GM21619 (cell line): ENCODE results near the gene MCM9.
"Not testable (repeated sequence)": the region's sequence is repeated elsewhere in the genome, so short reads cannot be mapped to it uniquely, and the experiment has no call there.

ENCODE experiments used
- ATAC-seq: cut with Tn5 transposase; IDR thresholded peaks from one replicate; pipeline ENCODE4 v1.9.1; 2021; ENCODE audit not compliant: unreplicated experiment

Gene MCM9

GRCh38 chr6:118868901-118869300 is 66.1 kb downstream of the MCM9 start:
- ATAC-seq: not testable (repeated sequence)

DNA sequence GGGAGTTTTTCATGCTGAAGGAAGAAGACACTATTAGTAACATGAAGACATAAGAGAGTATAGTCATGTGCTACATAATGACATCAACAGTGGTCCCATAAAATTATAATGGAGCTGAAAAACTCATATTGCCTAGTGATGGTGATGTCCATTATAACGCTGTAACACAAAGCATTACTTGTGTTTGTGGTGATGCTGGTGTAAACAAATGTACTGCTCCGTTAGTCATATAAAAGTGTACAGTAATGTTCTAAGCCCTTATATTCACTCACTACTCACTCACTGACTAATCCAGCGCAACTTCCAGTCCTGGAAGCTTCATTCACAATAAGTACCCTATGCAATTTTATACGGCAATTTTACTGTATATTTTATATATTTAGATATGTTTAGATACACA is 67.8 kb downstream of the MCM9 start:
- ATAC-seq: no peak

- no peak for ATAC-seq
Measured at GRCh38 chr6:118865100-118865391, 69.9 kb downstream of the MCM9 start.

GRCh38 chr6:118864341-118865099 is 70.4 kb downstream of the MCM9 start:
- ATAC-seq: no peak

DNA sequence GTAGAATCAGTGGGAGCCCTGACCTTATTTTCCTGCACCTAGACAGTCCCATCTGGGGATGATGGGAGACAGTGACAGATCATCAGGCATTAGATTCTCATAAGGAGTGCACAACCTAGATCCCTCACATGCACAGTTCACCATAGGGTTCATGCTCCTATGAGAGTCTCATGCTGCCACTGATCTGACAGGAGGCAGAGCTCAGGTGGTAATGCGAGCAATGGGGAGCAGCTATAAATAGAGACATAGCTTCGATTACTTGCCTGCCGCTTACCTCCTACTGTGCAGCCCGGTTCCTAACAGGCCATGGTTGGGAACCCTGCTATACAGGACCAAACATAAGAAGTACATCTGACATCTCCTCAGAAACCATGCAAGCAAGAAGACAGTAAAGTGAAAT is 72.5 kb downstream of the MCM9 start:
- no peak for ATAC-seq

GRCh38 chr6:118860880-118861279 is 74.1 kb downstream of the MCM9 start:
- ATAC-seq: no peak

GRCh38 chr6:118860363-118860762 is 74.6 kb downstream of the MCM9 start:
- ATAC-seq: no peak

GRCh38 chr6:118859517-118860064 is 75.4 kb downstream of the MCM9 start:
- ATAC-seq: peak; percentile 56

DNA sequence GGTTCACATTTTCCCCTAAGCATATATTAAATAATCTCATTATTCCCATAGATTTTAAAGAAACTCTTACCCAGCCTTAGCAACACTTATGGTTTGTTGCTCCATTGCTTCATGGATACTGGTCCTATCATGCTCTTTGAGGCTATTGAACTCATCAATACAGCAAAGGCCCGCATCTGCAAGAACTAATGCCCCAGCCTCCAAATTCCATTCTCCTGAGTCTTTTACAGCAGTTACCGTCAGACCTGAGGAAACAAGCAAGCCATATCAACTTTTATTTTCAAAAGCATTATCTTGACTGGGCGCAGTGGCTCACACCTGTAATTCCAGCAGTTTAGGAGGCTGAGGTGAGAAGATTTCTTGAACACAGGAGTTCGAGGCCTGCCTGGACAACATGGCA is 78.7 kb downstream of the MCM9 start:
- ATAC-seq: no peak

DNA sequence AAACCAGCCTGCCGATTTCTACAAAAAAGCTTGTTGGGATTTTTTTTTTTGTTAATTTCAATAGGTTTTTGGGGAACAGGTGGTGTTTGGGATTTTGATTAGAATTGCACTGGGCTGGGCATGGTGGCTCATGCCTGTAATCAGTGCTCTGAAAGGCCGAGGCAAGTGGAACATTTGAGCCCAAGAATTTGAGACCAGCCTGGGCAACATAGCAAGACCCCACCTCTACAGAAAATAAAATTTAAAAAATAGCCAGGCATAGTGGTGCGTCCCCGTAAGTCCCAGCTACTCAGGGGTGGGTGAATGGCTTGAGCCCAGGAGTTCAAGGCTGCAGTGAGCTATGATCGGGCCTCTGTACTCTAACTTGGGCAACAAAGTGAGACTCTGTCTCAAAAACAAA is 81.6 kb downstream of the MCM9 start:
- no peak for ATAC-seq

DNA sequence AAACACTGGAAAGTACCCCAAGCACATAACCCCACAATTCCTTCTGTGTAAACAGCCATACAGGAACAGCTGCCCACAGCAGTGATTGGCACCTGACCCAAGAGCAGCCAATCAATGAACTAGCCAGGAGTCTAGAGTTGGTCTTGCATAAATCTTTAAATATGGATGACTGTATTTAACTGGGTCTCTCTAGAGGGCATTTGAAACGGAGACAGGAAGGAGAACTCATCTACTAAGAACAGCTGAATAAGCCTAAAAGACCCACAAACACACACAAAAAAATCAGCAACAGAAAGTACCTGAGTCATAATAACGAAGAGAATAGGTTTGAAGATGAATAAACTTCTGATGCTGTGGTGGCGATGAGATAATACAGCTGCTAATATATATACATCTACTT is 90.0 kb downstream of the MCM9 start:
- ATAC-seq: peak; percentile 48

DNA sequence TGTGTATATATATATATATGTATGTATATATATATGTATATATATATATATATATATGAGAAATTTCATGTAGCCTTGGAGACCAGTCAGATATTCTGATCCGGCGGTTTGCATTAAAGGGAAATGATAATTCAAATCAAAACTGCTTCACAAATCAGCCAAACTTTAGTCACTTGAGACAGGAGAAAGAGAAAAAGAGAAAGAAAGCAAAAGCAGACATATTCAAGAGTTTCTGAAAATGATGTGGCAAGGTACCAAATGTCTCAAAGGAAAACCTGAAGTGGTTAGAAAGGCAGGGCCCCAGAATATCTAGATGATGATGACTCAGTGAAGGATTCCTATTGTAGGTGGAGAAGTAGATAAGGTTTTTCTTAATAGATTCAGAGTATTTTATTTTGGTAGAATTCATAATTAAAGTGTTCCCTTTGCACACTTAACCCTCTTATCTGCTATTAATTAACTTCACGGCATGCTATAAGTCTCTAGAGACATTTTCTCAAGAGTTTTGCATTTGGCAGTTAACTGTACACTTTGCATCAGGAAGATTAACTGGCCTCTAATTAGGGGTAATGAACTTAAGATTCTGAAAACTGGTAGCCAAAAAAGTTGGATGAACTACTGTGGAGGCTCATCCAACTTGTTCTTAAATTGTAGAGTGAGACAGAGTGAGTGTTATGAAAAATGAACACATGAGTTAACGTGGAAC is 91.1 kb downstream of the MCM9 start:
- ATAC-seq: peak; percentile 89

GRCh38 chr6:118830691-118831090 is 104.3 kb downstream of the MCM9 start:
- ATAC-seq: no peak

GRCh38 chr6:118829817-118830478 is 105.0 kb downstream of the MCM9 start:
- no peak for ATAC-seq

DNA sequence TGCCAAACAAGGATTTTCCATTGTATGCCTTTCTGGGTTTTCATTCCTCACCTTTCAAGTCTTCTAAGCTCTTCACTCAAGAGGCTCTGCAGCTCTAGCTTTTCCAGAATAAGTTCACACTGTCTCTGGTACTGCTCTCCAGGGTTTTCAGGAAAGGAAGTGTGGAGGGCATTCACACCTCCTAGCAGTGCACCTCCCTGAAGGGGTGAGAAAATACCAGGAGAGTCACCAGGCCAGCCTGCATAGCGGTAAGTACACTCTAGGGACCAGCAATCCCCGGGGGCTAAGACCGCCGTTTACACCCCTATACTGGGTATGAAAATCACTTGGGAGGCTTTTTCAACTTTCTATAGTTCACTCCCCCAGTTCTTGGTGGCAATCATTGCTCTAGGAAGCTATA is 108.9 kb downstream of the MCM9 start:
- ATAC-seq: no peak

GRCh38 chr6:118825661-118826060 is 109.3 kb downstream of the MCM9 start:
- no peak for ATAC-seq

GRCh38 chr6:118815495-118815894 is 119.5 kb downstream of the MCM9 start:
- ATAC-seq: no peak

DNA sequence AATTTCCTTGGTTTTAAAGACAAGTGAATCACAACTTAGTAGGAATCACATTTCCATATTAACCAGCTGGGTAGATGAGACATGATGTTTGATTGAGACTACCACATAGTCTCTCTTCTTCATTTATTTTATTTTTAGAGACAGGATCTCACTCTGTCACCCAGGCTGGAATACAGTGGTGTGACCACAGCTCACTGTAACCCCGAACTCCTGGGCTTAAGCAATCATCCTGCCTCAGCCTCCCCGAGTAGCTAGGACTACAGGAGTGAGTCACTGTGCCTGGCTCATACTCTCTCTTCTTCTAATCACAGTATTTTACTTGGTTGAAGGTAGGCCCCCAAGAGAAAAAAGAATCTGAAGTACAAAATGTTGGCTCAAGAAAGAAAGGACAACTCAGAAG is 121.2 kb downstream of the MCM9 start:
- no peak for ATAC-seq

DNA sequence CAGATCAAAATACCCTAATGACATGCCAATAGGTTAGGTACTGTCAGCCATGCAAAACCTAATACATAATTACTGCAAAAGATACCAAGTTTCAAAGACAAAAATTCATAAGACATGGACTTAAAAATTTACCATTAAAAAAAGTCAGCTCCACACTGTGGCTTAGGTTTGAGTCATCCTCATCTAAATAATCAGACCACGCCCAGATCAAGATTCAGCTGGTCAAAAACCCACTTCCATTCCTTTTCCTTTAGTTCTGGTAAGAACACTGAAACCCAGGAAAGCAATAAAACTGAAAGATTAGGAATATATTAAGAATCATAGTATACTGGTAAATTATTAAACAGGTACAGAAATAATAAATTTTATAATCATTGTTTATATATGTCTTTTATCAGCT is 122.0 kb downstream of the MCM9 start:
- no peak for ATAC-seq

DNA sequence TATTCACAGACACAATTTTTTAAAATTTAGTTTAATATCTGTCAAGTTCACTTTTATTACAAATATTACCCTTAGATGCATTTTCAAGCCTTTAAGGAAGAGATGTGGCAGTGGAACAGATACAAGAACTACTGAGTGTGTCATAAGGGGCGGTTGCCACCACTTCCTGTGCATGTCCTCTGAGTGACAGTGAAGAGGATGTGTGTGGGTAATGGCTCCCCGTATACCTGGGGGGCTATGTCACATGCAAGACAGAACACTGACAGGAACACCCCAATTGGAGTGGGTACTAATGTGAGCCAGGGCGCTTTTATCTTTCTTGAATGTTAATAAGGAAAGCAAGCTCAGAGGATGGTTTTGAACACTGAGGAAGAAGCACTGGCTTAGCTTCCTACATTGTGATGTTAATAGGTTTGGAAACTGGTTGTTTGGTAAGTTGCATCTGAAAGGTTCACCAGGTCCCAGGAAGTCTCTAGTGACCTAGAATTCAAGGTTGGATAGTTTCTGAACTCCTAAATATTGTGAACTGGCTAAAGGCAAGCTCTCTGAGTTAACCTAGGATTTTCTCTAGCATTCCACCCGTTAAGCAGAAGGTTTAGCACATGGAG is 124.4 kb downstream of the MCM9 start:
- peak; percentile 90 for ATAC-seq

- ATAC-seq: peak; percentile 39
Measured at GRCh38 chr6:118808793-118809638, 125.9 kb downstream of the MCM9 start.
